ENCODE results near the gene ARL11. TPM values are rescaled to one million over a fixed set of nuclear protein-coding genes. Genes with fewer than 3 reads are reported as not detected.
"Not testable (repeated sequence)": the region's sequence is repeated elsewhere in the genome, so short reads cannot be mapped to it uniquely, and the experiment has no call there.

ARL11 gene
- total and polyA plus RNA-seq, 2 experiments from 2014 or later = not detected

DNA sequence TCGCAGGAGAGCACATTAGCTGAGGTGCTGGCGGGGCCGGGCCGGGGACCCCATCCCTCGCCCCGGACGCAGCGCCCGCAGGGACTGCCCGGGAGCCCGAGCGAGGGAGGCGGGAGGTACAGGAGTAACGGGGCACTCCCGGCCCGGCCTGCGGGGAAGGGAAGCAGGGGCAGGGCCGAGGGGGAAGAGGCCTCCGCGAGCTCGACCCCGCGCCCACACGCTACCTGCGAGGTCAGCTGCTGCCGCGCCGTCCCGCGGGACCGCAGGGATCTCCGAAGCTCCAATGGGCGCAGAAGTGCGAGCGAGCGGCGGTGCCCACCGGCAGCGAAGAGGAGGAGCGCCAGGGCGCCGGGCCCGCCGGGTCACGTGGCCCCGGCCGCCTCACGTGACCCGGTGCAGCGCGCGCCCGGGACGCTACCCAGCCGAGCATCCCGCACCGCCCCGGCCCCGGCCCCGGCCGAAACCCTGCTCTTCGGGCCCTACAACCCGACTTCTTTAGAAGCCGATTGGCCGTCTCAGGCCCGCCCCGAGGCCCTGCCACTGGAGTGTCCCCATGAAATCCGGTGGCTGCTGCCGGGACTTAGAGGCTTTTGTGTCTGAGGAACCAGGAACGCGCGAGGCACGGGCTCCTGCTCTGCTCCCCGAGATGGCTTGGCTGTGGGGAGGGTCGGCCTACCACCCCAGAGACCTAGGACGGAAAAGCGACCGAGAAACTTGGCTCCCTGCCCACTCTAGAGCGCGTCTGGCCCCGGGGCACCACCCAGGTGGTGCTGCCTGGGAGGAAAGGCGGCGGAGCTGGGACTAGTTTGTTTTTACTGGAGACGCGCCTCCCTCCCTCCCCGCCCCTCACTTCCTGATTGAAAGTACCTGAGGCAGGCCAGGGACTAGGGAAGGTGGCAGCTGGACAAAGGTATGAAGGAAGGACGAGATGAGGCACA is 42.8 kb upstream of the ARL11 start, which contains the start of gene RCBTB1:
RCBTB1 (minus strand) TSS at position 339 of the 938 bp plus-strand sequence. CDS start 18,279 bp downstream, outside the sequence.
- Histone ChIP-seq H2AFZ (peak within 1 kb of the TSS; percentile 99), H3K4me2 (ENCODE audit: unreplicated experiment) (peak within 1 kb of the TSS; percentile 99), H3K4me1 (ENCODE audit: insufficient read depth) (peaks cover 14% of the 10 kb centered on the region), H3K79me2 (ENCODE audit: insufficient read depth) (peaks cover 14% of the 10 kb centered on the region), H3K9me2 (ENCODE audit: insufficient read depth) (no peaks in the 10 kb centered on the region), H4K20me1 (ENCODE audit: insufficient read depth) (no peaks in the 10 kb centered on the region), H3K4me3 (peak within 1 kb of the TSS; percentile 85), H3F3A (ENCODE audit: insufficient read depth) (peaks cover 14% of the 10 kb centered on the region), H3K27me3 (replicated peaks; ENCODE audit: insufficient read depth) (no peaks in the 10 kb centered on the region), H3K36me3 (ENCODE audit: low read depth) (no peaks in the 10 kb centered on the region), H3K27ac (peak within 1 kb of the TSS; percentile 35; the same call in 1 of the 2 replicates), H3K9me3 (ENCODE audit: low read depth) (no peaks in the 10 kb centered on the region), H3K9ac (peak within 1 kb of the TSS; percentile 84)
- in situ Hi-C loops (cut with MboI) = no loop called here
- peak; percentile 87 for DNase-seq
- 0 to 2% methylated on average over 40 to 60 of the region's 87 CpGs for WGBS, 2 experiments (ENCODE audit: low coverage in 1 of 2, low lambda C conversion rate in 2 of 2, missing lambda C conversion rate in 2 of 2)
- no peak for TF ChIP-seq EZH2phosphoT487 (IDR thresholded peaks at IDR 0.05; ENCODE audit: insufficient read depth, low read depth)

DNA sequence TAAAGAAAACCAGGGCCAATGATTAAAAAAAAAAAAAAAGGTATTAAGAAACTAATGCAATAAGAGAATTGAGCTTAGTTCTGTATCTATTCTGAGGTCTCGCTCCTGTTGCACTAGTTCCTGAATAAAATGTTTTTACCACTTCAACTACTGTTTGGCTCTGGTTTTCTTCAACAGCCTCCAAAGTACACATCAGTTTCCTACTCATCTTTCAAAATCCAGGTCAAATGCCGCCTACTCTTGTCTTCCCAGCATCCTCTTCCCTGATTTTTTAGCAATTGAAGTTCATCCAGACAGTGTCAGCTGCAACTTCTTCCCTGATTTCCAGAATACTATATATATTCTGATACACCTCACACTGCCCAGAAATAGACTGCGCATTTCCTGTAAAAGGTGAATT is 41.6 kb upstream of the ARL11 start:
- H3K4me1 ChIP-seq (ENCODE audit: insufficient read depth) = peaks cover 14% of the 10 kb centered on the region
- no peaks in the 10 kb centered on the region for H3K27me3 ChIP-seq (replicated peaks; ENCODE audit: insufficient read depth)
- no peak overlapping the region for H3K4me2 ChIP-seq (ENCODE audit: unreplicated experiment)
- TF ChIP-seq EZH2 (IDR thresholded peaks at IDR 0.05; ENCODE audit: insufficient read depth, poor library complexity, severe bottlenecking) = no peak
- TF ChIP-seq EZH2phosphoT487 (IDR thresholded peaks at IDR 0.05; ENCODE audit: insufficient read depth, low read depth) = no peak
- peak overlapping the region; percentile 17; the same call in 1 of the 2 replicates for H3K27ac ChIP-seq
- H3K4me3 ChIP-seq = no peak overlapping the region
- no peak for DNase-seq
- in situ Hi-C loops (cut with MboI) = no loop called here
- H3K36me3 ChIP-seq (ENCODE audit: low read depth) = no peaks in the 10 kb centered on the region
- H3K79me2 ChIP-seq (ENCODE audit: insufficient read depth) = peaks cover 14% of the 10 kb centered on the region
- peak overlapping the region; percentile 99 for H2AFZ ChIP-seq
- no peak overlapping the region for H3K9ac ChIP-seq
- no peaks in the 10 kb centered on the region for H3K9me3 ChIP-seq (ENCODE audit: low read depth)
- 84 to 88% methylated on average over 3 of the region's 3 CpGs for WGBS, 2 experiments (ENCODE audit: low coverage in 1 of 2, low lambda C conversion rate in 2 of 2, missing lambda C conversion rate in 2 of 2)
- no peaks in the 10 kb centered on the region for H4K20me1 ChIP-seq (ENCODE audit: insufficient read depth)
- H3K9me2 ChIP-seq (ENCODE audit: insufficient read depth) = no peaks in the 10 kb centered on the region
- H3F3A ChIP-seq (ENCODE audit: insufficient read depth) = peaks cover 14% of the 10 kb centered on the region

DNA sequence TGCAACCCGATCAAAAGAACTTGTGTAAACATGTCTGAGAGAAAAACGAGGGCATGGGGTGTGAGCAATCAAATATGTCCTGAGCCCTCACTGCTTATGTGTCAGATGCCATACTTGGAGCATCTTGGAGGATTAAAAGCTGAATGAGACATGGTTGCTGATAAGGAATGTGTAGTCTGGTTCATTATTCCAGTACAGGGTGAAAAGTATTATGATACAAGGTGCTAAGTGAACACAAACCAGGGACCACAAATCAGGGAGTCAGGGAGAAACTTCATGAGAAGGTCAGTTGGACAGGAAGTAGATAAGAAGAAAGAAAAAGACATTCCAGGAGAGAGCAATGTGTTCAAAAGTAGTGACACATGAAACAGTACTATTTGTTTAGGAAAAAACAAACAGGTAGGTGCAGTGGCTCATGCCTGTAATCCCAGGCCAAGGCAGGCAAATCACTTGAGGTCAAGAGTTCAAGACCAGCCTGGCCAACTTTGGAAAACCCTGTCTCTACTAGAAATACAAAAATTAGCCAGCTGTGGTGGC is 40.9 kb upstream of the ARL11 start:
- Histone ChIP-seq H3K79me2 (ENCODE audit: insufficient read depth) (peaks cover 14% of the 10 kb centered on the region), H3K4me1 (ENCODE audit: insufficient read depth) (peaks cover 14% of the 10 kb centered on the region), H3K9me3 (ENCODE audit: low read depth) (no peaks in the 10 kb centered on the region), H3K27me3 (replicated peaks; ENCODE audit: insufficient read depth) (no peaks in the 10 kb centered on the region), H3K4me3 (no peak overlapping the region), H3F3A (ENCODE audit: insufficient read depth) (peaks cover 14% of the 10 kb centered on the region), H3K4me2 (ENCODE audit: unreplicated experiment) (no peak overlapping the region), H3K27ac (0 out of 2 replicates have a peak overlapping the region, but pooled peaks have one; percentile 17), H4K20me1 (ENCODE audit: insufficient read depth) (no peaks in the 10 kb centered on the region), H2AFZ (peak overlapping the region; percentile 99), H3K9me2 (ENCODE audit: insufficient read depth) (no peaks in the 10 kb centered on the region), H3K9ac (no peak overlapping the region), H3K36me3 (ENCODE audit: low read depth) (no peaks in the 10 kb centered on the region)
- no peak for TF ChIP-seq EZH2 (IDR thresholded peaks at IDR 0.05; ENCODE audit: insufficient read depth, poor library complexity, severe bottlenecking)
- no peak for TF ChIP-seq EZH2phosphoT487 (IDR thresholded peaks at IDR 0.05; ENCODE audit: insufficient read depth, low read depth)
- peak; percentile 57 for DNase-seq
- 39 to 43% methylated on average over 2 of the region's 2 CpGs for WGBS, 2 experiments (ENCODE audit: low coverage in 1 of 2, low lambda C conversion rate in 2 of 2, missing lambda C conversion rate in 2 of 2)
- in situ Hi-C loops (cut with MboI) = no loop called here

DNA sequence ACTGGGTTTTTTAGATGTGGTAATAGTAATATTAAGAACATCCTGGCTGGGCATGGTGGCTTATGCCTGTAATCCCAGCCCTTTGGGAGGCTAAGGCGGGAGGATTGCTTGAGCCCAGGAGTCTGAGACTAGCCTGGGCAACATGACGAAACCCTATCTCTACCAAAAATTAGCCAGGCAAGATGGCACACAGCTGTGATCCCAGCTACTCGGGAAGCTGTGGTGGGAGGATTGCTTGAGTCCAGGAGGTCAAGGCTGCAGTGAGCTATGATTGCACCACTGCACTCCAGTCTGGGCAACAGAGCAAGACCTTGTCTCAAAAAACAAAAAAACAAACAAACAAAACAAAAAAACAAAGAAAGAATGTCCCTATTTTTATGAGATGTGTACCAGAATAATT is 37.6 kb upstream of the ARL11 start:
- WGBS, 2 experiments (ENCODE audit: low coverage in 1 of 2, low lambda C conversion rate in 2 of 2, missing lambda C conversion rate in 2 of 2) = 51 to 56% methylated on average over 3 of the region's 3 CpGs

DNA sequence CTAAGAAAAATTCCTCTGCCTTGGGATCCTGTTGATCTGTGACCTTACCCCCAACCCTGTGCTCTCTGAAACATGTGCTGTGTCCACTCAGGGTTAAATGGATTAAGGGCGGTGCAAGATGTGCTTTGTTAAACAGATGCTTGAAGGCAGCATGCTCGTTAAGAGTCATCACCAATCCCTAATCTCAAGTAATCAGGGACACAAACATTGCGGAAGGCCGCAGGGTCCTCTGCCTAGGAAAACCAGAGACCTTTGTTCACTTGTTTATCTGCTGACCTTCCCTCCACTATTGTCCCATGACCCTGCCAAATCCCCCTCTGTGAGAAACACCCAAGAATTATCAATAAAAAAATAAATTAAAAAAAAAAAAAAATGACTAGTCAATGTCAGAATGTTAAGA is 34.4 kb upstream of the ARL11 start:
- in situ Hi-C loops (cut with MboI); H3K9ac ChIP-seq; H3K27me3 ChIP-seq (replicated peaks; ENCODE audit: insufficient read depth); H3K27ac ChIP-seq; DNase-seq; H3K79me2 ChIP-seq (ENCODE audit: insufficient read depth); H3K36me3 ChIP-seq (ENCODE audit: low read depth); H3K9me3 ChIP-seq (ENCODE audit: low read depth); H3K4me1 ChIP-seq (ENCODE audit: insufficient read depth); H3K4me3 ChIP-seq; H3K9me2 ChIP-seq (ENCODE audit: insufficient read depth); H3F3A ChIP-seq (ENCODE audit: insufficient read depth); H2AFZ ChIP-seq; H4K20me1 ChIP-seq (ENCODE audit: insufficient read depth); H3K4me2 ChIP-seq (ENCODE audit: unreplicated experiment): not testable (repeated sequence)
- WGBS, 2 experiments (ENCODE audit: low coverage in 1 of 2, low lambda C conversion rate in 2 of 2, missing lambda C conversion rate in 2 of 2) = 69 to 94% methylated on average over 2 to 4 of the region's 4 CpGs

More for the DNA sequence above, 37.6 kb upstream of the ARL11 start:
- H3K4me1 ChIP-seq (ENCODE audit: insufficient read depth); H3K9me3 ChIP-seq (ENCODE audit: low read depth); H3K4me3 ChIP-seq; DNase-seq; H3K27me3 ChIP-seq (replicated peaks; ENCODE audit: insufficient read depth); H3K9me2 ChIP-seq (ENCODE audit: insufficient read depth); in situ Hi-C loops (cut with MboI); H3K9ac ChIP-seq; H2AFZ ChIP-seq; H3K36me3 ChIP-seq (ENCODE audit: low read depth); H3K79me2 ChIP-seq (ENCODE audit: insufficient read depth); H3K27ac ChIP-seq; H4K20me1 ChIP-seq (ENCODE audit: insufficient read depth); H3K4me2 ChIP-seq (ENCODE audit: unreplicated experiment): not testable (repeated sequence)
- peaks cover 14% of the 10 kb centered on the region for H3F3A ChIP-seq (ENCODE audit: insufficient read depth)

All from GM23248 (cell line).